ENCODE measurements around the gene GLS.

DNA sequence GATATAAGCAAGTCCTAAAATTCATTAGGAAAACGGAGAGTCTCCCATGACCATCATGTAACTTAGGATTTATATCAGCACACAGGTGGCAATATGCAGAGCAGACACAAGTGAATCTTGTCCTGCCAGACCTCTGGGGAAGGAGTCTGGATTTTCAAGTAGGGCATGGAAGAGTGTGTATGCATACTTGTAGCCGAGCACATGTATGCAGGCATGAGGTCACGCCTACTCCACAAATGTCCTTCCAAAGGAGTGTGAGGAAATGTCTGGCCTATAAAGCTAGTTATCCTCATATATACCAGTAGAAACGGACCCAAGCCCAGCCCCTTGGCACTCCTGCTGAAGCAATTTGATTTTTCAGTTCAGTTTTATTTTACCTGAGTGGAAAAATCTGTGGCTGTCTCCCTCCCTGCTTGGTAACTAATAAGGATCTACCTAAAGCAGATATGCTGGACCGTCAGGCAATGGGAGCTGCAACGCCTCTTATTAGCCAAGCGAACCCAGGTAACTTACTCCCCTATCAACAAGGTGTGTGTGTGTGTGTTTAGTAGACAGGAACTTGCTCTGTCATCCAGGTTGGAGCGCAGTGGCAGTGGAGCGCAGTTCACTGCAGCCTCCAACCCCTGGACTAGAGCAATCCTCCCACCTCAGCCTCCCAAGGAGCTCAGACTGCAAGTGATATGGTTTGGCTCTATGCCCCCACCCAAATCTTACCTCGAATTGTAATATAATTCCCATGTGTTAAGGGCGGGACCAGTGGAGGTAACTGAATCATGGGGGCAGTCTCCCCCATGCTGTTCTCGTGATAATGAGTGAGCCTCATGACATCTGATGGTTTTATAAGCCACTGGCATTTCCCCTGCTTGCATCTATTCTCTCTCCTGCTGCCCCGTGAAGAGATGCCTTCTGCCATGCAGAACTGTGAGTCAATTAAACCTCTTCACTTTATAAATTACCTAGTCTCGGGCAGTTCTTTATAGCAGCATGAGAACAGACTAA lies 130.6 kb downstream of the GLS start:
- TF ChIP-seq PREB (CRISPR knock-in tag; IDR thresholded peaks at IDR 0.05) (no peak), NR2C1 (IDR thresholded peaks at IDR 0.05) (no peak), NR2C1 (tag; IDR thresholded peaks at IDR 0.05) (no peak), MEIS2 (IDR thresholded peaks at IDR 0.05; ENCODE audit: partially characterized antibody) (no peak), ELF1 (tag; IDR thresholded peaks at IDR 0.05) (no peak), CHD2 (IDR thresholded peaks at IDR 0.05; ENCODE audit: low read depth, low read length) (no peak), RERE (CRISPR knock-in tag; IDR thresholded peaks at IDR 0.05; ENCODE audit: borderline replicate concordance) (no peak), STAG1 (CRISPR knock-in tag; IDR thresholded peaks at IDR 0.05; ENCODE audit: borderline replicate concordance) (no peak)
- TF ChIP-seq, protein P1, sequence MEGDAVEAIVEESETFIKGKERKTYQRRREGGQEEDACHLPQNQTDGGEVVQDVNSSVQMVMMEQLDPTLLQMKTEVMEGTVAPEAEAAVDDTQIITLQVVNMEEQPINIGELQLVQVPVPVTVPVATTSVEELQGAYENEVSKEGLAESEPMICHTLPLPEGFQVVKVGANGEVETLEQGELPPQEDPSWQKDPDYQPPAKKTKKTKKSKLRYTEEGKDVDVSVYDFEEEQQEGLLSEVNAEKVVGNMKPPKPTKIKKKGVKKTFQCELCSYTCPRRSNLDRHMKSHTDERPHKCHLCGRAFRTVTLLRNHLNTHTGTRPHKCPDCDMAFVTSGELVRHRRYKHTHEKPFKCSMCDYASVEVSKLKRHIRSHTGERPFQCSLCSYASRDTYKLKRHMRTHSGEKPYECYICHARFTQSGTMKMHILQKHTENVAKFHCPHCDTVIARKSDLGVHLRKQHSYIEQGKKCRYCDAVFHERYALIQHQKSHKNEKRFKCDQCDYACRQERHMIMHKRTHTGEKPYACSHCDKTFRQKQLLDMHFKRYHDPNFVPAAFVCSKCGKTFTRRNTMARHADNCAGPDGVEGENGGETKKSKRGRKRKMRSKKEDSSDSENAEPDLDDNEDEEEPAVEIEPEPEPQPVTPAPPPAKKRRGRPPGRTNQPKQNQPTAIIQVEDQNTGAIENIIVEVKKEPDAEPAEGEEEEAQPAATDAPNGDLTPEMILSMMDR (IDR thresholded peaks at IDR 0.05 in 2 of 3, conservative IDR thresholded peaks at IDR 0.05 in 1 of 3; ENCODE audit: insufficient read depth in 2 of 3, low read depth in 1 of 3, low read length in 3 of 3): no peak

Measured in K562 (cell line).